ENCODE results near the gene CRIP2.
A peak's percentile ranks its signal among the peaks of the same experiment; 100 is the strongest.

The CRIP2 gene

DNA sequence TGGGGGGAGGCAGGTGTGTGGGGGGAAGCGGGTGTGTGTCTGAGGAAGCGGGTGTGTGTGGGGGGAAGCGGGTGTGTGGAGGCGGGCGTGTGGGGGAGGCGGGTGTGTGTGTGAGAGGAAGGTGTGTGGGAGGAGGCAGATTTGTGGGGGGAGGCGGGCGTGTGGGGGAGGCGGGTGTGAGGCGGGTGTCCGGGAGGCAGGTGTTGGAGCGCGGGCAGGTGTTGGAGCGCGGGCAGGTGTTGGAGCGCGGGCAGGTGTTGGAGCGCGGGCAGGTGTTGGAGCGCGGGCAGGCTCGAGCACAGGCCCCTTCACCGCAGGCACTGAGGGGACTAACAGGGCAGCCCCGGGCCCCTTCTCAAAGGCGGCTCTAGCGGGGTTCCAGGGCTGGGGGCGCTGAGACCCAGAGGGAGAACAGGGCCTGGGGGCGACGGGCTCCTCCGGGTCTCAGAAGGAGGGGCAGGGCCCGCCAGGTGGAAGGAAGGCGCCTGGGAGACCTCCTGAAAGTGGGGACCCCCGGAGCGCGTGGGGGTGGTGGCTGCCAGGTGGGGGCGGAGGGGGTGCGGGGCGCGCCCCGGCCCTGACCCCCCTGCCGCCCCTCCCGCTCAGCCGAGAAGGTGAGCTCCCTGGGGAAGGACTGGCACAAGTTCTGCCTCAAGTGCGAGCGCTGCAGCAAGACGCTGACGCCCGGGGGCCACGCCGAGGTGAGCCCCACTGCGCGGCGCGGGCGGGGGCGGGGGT, 3.2 kb downstream of the CRIP2 start:
- no peak for FAIRE-seq

DNA sequence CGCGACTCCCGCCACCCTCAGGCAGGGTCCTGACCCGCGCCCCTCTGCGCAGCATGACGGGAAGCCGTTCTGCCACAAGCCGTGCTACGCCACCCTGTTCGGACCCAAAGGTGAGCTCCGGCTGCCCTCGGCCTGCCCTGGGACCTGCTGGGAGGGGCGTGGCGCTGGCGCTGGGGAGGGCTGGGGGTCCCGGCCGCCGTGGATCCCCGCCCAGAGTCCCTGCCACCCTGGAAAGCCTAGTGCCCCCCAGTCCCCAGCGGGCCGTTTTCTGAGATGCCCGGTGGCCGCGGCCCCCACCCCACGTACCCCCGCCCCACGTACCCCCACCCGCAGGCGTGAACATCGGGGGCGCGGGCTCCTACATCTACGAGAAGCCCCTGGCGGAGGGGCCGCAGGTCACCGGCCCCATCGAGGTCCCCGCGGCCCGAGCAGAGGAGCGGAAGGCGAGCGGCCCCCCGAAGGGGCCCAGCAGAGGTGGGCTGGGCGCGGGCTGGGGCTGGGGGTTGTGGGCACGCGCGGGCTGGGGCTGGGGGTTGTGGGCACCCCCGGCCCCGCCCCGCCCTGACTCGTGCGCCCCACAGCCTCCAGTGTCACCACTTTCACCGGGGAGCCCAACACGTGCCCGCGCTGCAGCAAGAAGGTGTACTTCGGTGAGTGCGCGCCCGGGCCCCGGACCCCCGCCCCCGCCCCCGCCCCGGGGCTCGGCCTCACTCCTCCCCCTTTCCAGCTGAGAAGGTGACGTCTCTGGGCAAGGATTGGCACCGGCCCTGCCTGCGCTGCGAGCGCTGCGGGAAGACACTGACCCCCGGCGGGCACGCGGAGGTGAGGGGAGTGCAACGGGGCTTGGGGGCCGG, 4.0 kb downstream of the CRIP2 start:
- FAIRE-seq: no peak

GRCh38 chr14:105479431-105480158, 5.0 kb downstream of the CRIP2 start:
- FAIRE-seq: no peak

DNA sequence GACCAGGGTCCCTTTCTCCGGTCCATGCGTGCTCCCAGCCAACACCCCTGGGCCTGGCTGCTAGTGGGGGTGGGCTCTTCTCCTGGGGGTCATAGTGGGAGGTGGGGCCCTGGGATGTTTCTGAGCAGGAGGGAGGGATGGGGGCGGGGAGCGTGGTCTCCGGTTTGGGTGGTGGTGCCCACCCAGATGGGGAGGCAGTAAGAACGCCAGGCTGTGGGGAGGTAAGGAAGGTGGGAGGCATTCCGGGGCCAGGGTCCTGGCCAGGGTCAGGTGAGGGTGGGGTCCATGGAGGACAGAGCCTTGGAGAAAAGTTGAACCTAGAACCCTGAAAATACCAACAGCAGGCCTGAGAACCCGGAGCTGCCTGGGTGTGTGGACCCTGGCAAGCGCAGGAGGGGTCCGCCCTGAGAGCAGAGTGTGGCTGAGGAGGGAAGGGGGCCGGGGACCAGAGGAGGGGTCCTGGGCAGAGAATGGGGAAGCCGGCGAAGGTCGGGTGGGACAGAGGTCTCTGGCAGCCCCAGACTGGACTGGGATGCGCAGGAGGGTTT, 5.7 kb downstream of the CRIP2 start:
- FAIRE-seq: no peak

- peak; percentile 16 for FAIRE-seq
Observed at GRCh38 chr14:105480807-105481801, 6.5 kb downstream of the CRIP2 start.

- no peak for FAIRE-seq
Observed at GRCh38 chr14:105481886-105482457, 7.4 kb downstream of the CRIP2 start.

DNA sequence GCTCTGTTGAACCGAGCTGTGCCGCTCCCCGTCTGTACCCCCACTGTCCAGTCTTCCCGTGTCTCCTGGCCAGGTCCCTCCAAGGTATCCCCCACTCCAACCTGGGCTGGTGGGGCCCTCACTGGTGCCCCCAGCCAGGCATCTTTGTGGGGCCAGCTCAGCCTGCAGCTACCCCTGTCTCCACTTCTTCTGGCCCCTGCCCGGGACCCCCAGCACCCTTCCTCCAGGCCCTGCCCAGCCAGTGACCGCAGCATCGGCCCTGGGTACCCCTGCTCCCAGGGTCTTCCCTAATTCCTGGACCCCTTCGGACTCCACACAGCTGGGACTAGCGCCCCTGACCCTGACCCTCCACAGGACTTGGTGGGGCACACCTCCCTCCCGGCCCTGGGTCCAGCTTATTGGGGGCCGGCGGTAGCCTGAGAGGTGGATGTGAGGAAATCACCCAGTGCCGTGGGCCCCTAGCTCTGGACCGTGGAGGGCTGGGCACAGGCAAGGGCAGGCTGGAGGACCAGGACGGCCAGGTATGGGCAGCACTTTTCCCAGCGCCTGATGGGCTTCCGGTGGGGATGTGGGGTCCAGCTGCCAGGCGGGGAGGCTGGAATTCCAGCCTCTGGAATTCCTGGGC, 8.0 kb downstream of the CRIP2 start:
- FAIRE-seq: no peak

DNA sequence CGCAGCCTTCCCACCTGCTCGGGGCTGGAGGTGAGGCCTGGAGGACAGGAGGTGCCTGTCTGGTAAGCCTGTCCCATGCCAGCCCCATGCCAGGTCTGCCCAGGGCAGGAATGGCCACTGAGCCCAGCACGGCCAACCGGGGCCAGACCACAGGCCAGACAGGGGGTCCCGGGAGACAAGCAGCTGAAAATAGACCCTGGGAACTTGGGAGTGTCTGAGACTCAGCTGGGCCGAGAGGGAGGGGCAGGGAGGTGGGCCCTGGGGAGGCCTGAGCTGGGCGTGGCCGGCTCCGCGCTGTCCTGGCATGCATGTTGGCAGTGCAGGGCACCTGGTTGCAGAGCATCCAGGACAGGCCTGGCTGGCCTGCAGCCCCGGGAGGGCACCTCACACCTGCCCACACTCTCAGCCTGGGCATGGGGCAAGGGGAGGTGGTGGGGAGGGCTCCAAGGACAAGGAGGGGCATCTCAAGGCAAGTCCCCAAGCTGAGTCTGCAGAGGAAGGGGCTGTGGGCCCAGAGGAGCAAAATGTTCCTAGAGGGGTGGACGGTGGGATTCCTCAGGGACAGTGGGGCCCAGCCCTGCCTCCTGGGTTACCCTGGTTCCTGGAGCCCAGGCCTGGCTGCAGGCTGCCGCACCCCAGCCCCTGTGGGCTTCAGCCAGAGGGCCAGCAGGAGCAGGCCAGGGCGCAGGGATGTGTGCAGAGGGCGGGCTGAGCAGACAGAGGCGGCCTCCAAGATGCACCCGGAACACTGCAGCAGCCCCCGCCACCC, 8.9 kb downstream of the CRIP2 start:
- FAIRE-seq: no peak

DNA sequence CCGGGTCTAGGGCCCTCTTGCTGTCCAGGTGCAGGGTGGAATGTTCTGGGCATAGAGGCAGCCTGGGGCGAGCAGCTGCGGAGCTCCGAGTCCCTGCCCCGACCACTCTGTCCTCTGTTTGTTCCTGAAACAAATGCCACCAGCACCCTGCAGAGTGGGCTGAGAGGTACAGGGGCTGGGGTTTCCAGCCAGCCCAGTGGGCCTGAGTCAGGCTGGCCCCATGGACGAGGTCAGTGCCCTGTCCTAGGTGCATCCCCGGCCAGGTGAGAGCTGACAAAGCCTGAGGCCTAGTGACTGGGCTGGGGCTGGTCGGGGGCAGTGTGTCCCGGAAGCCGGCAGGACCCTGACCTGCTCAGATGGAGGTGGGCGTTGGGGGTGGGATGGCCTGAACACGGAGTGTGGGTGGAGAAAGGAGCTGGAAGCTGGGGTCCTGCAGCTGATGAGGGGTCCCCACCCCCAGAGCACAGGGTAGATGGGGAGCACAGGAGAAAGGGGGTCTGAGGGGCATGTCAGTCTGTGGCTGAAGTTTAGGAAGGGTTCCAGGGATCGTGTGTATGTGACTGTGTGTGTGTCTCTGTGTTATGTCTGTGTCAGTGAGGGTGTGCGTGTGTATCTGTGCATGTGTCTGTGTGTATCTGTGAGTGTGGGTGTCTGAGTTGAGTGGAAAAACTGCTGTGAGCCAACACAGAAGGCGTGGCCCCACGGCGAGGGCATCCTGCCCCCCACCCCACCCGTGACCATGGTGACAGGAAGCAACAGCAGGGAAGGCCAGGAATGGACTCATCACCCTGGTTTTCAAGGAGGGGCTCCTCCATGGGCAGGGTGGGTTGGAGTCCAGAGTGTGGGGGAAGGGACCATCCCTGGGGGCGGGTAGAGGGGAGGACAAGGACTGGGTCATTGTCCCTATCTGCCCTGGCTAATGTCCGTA, 9.7 kb downstream of the CRIP2 start:
- no peak for FAIRE-seq

DNA sequence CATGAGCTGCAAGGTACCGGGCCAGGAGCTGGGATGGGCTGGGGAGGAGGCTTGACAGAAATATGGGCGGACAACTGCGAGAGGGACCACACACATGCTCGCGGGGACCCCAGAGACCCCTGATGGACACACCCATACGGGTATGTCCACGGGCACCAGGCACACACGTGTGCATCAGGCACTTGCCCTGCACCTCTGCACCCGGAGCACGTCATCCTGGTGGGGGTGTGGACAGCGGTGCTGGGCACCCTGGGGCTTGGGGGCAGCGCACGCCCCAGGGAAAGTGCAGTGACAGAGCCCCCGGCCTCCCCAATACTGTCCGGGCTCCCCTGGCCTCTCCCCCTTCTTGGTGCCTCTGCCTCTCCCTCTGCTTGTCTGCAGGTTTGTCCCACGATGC, 10.4 kb downstream of the CRIP2 start:
- FAIRE-seq: no peak

GRCh38 chr14:105485739-105486162, 11.1 kb downstream of the CRIP2 start:
- FAIRE-seq: no peak

DNA sequence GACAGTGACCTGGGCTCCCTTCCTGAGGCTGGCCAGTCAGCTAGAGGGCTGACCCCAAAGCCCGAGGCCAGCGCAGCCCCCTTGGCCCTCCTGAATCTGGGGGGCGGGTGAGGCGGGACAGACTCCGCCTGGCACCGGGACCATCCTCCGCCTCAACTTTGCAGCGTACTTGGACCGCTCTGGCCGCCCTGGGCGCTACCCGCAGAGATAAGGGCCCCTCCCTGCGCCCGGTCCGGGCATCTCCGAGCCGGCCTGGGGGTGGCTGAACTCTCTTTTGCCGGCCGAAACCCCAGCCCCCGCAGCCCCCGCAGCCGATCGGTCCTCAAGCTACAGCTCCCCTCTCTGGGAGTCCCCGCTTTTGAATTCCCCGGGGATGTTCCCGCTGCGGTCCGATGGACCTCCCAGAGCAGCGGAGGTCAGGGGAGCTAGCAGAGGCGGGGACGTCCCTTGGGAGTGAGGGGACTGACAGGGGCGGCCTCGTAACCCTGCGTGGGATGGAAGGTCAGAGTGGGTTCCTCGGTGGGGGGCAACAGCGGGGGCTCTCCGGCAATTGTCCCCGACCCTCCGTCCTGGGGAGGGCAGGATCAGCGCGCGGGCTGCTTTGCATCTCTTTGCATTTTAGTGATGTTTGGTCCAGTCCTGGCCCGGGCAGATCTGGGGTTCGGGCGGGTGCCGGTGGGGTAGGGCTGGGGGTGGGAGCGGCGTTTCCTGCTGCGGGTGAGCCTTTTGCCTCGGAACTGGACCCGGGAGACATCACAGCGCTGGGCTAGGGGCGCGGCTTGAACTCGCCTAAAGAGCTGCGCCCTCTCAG, 11.7 kb downstream of the CRIP2 start, which contains the start of gene CRIP1:
Gene CRIP1, plus strand, starts transcription at position 724 of the 811 bp plus-strand sequence. CDS start 374 bp downstream, outside the sequence.
- no peak for FAIRE-seq

DNA sequence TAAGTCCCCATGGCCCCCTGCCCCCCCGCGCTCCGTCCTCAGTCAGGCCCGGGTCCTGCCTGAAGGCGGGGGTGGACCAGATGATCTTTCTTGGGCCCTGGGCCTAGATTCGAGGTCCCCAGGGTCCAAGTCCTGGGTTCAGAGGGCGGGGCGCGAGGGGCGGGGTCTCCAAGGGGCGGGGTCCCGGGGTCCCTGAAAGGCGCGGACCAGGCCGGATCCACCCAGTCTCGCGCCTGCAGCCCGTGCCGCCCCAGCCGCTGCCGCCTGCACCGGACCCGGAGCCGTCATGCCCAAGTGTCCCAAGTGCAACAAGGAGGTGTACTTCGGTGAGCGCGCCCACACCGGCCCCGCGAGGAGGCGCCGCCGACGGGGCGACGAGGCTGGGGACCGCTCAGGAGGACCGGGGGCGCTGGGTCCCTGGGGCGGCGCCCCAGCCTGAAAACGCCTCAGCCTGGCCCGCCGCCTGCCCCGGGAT, 12.4 kb downstream of the CRIP2 start:
- FAIRE-seq: no peak

DNA sequence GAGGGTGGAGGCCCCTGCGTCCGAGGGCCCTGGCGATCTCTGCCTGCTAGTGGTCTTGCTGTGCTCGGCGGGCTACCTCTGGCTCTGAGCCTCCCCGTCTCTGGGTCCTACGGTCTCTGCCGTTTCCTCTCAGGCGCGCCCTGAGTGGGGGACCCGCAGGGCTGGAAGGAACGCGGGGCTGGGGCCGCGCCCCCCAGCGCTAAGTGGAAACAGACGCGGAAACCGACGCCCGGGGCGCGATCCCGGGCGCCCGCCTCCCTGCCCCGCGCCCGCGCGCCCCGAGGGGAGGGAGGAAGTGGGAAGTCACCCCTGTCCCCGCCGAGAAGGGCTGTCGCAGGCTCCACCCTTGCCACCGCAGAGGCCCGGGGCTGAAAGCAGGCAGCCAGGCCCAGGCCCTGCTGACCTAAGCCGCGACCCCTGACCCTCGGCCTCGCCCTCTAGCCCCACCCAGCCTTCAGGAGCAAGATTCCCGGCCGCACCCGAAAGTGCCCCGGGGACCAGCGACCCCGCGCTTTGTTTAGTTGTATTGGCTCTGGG, 12.9 kb downstream of the CRIP2 start:
- FAIRE-seq: no peak

DNA sequence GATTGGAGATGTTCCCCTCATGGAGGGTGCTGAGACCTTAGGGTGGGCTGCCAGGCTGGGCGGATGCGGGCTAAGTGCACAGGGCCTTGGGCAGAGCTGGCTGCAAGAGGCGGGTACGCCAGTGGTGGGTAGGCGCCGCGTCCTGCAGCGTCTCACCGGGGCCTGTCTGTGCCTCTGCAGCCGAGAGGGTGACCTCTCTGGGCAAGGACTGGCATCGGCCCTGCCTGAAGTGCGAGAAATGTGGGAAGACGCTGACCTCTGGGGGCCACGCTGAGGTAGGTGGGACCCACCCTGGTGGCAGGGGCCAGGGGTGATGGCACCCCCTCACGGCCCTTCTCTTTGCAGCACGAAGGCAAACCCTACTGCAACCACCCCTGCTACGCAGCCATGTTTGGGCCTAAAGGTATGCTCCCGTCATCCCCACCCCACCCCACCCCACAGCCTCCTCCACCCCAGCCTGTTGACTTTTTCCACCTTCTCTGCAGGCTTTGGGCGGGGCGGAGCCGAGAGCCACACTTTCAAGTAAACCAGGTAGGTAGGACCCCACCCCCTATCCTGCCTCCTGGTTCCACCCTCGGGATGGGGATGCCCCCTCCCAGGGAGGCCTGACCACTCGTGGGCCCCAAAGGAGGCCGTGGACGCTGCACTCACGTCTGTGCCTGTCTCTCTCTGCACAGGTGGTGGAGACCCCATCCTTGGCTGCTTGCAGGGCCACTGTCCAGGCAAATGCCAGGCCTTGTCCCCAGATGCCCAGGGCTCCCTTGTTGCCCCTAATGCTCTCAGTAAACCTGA, 13.6 kb downstream of the CRIP2 start:
- no peak for FAIRE-seq

DNA sequence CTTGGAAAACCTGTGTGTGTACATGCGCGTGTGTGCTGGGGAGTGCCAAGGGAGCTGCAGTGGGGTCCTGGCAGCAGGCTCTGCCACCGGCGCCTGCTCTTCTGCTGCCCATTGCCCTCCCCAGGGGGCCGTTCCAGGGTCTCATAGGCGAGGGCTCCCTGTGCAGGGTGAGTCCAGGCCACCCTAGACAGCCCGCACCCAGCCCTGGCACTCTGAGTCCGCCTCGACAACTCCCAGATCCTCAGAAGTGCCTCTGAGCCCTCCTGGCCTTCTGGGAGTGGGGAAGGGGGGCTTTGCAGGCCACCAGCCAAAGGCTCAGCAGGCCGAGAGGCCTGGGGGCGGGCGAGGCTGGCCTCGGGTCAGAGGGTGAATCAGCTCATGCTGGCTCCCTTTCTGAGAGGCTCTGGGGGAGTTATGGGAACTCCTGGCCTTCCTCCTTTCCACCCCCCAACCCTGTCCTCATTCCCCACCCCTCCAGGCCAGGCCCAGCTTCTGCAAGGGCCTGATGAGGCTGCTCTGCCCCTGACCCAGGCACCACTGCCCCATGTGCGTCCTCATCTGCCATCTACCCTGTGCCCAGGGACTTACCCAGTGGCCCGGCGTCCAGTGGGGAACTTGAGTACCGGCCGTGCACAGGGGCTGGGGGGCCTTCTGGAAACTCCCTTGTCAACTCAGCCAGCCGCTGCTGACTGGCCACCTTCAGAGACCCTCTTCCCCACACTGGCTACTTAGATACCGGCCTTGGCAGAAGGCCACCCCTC, 14.3 kb downstream of the CRIP2 start:
- no peak for FAIRE-seq
